Choroid plexus epithelial cell (primary cell): ENCODE results near the gene ERBIN.
"Not testable (repeated sequence)": the region's sequence is repeated elsewhere in the genome, so short reads cannot be mapped to it uniquely, and the experiment has no call there.

Source experiments
- DNase-seq: peaks from one replicate; pipeline ENCODE4 v3.0.0-alpha.2; 2010; ENCODE audit warnings: low read depth
- H3K4me3 ChIP-seq: 2 replicates; pipeline ENCODE4 v1.5.1; 2011; ENCODE audit warnings: low read depth, mild to moderate bottlenecking, control low read depth, low read length, moderate library complexity
- CTCF ChIP-seq: conservative IDR thresholded peaks from 2 replicates; pipeline ENCODE4 v1.5.1; 2011; ENCODE audit warnings: low read depth, mild to moderate bottlenecking, control low read depth, inconsistent platforms, low read length, moderate library complexity

ERBIN gene

DNA sequence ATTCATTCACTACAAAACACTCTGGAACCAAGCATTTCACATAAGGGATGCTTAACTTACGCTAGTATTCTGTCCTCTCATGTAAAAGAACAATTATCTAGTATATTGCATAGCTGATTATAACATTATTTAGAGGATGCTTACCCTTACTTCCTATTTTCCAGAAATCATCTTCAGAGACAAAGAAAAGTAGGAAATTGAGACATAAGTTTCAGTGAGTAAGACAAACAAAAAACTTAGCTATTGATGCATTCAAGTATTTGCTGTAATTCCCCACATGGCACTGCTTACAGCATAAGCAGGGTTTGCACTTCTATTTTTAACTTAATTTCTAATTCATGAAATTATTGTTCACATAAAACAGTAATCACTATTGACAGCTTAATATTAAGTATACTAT lies 112.9 kb downstream of the ERBIN start:
- no peak for DNase-seq
- no peak for TF ChIP-seq CTCF
- no peak overlapping the region for H3K4me3 ChIP-seq

DNA sequence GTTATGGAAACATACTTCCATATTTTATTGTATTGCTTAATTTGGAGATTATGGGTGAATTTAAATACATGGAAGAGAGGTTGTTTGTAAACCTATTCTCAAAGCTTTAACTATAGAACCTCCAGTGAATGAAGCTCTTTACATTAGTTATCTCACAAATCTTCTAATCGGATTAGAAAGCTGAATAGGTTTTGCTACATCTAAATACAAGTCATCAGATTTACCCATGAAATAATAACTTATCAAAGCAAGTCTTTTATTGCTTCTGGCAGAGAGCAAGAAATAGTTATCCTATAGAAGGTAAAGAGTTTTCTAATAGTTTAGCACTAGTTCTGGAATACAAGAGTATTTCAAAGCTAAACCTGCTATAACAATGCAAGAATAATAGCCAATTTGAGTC lies 113.3 kb downstream of the ERBIN start:
- no peak for DNase-seq
- H3K4me3 ChIP-seq = no peak overlapping the region
- TF ChIP-seq CTCF = no peak

DNA sequence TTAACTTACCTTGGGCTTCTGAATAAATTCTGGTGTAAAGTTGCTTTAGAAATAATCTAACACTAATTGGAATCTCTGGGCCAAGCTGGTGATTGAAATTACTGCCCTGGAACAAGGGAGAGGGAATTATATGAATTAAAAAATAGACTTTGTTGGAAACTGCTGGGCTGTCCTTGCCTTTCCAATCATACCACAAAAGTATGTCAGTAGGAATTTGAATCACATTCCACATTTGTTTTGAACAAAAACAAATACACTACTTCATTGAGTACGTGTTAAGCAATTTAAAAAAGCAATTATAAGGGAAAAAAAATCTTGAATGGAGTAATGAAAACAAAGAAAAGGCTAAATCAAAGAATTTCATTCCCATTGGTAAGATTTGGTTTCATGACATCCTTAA lies 115.3 kb downstream of the ERBIN start:
- no peak for TF ChIP-seq CTCF
- DNase-seq = peak; percentile 30
- H3K4me3 ChIP-seq = no peak overlapping the region

DNA sequence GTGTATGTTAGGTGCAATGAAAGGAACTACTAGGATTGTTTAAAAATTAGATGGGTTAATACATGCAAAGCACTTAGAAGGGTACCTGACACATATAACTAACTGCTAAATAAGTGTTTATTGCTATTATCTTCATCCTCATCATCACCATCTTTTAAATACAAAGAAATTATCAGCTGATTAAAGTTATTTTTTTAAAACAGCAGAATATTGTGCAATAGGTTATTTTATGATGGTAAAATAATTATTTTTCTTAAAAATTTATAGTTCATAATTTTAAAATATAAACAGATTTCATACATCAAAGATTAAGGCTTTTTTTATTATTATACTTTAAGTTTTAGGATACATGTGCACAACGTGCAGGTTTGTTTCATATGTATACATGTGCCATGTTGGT lies 130.9 kb downstream of the ERBIN start:
- no peak for DNase-seq
- no peak for TF ChIP-seq CTCF
- no peak overlapping the region for H3K4me3 ChIP-seq

DNA sequence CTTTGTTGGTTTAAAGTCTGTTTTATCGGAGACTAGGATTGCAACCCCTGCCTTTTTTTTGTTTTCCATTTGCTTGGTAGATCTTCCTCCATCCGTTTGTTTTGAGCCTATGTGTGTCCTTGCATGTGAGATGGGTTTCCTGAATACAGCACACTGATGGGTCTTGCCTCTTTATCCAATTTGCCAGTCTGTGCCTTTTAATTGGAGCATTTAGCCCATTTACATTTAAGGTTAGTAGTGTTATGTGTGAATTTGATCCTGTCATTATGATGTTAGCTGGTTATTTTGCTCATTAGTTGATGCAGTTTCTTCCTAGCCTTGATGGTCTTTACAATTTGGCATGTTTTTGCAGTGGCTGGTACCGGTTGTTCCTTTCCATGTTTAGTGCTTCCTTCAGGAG lies 134.9 kb downstream of the ERBIN start:
- DNase-seq, H3K4me3 ChIP-seq: not testable (repeated sequence)

- DNase-seq, H3K4me3 ChIP-seq: not testable (repeated sequence)
These were observed 136.7 kb downstream of the ERBIN start for GRCh38 chr5:66063061-66063460.

- DNase-seq = no peak
- TF ChIP-seq CTCF = no peak
- no peak overlapping the region for H3K4me3 ChIP-seq
These were observed 140.5 kb downstream of the ERBIN start for GRCh38 chr5:66066826-66067225.

DNA sequence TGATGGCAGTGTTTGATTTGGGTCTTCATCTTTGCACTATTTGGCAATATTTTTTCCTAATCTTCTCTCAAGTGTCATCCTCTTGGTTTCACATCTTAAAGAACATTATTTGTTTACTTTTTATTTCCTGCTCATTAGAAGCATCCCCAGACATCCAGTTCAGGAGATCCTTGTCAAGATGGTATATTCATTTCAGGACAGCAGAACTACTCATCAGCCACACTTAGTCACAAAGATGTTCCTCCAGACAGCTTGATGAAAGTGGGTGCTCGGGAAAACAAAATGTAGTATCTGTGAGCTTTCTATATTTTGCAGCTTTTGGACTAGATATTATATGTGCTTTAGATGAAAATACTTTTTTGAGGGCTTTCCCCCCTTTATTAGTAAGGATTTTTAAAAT lies 145.7 kb downstream of the ERBIN start:
- no peak for DNase-seq
- no peak overlapping the region for H3K4me3 ChIP-seq
- TF ChIP-seq CTCF = no peak
